Ascending aorta (tissue), 2 donors: Measurements from ENCODE around the gene ATRX. TPM values are rescaled to one million over a fixed set of nuclear protein-coding genes. Genes with fewer than 3 reads are reported as not detected.
"Not testable (repeated sequence)": the region's sequence is repeated elsewhere in the genome, so short reads cannot be mapped to it uniquely, and the experiment has no call there.

Source experiments
- DNase-seq, 2 donors: peaks; one replicate each; pipeline ENCODE4 v3.0.0-alpha.2; 2019; ENCODE audit warnings: low spot score in 2 of 2
- H3K27ac ChIP-seq, 2 donors: fragments of 200-600 bp; sonication (generic); one replicate each; pipeline ENCODE4 v1.5.1; 2016 to 2017; ENCODE audit warnings: mild to moderate bottlenecking in 1 of 2
- H3K27me3 ChIP-seq: fragments of 200-600 bp; sonication (generic); one replicate; pipeline ENCODE4 v1.5.1; 2017
- H3K36me3 ChIP-seq, 2 donors: fragments of 200-600 bp; sonication (generic); one replicate each; pipeline ENCODE4 v1.5.1; 2016
- H3K4me1 ChIP-seq, 2 donors: fragments of 200-600 bp; sonication (generic); one replicate each; pipeline ENCODE4 v1.5.1; 2016 to 2017; ENCODE audit warnings: mild to moderate bottlenecking in 1 of 2
- H3K4me3 ChIP-seq, 2 donors: fragments of 200-600 bp; sonication (generic); one replicate each; pipeline ENCODE4 v1.5.1; 2016 to 2017; ENCODE audit warnings: mild to moderate bottlenecking in 1 of 2
- H3K9me3 ChIP-seq, 2 donors: fragments of 200-600 bp; sonication (generic); one replicate each; pipeline ENCODE4 v1.5.1; 2016
- intact Hi-C: fragments of 100-400 bp; cut with DNase I; formaldehyde crosslinking; loops from one replicate; pipeline ENCODE4 v1.15.1; 2023
- total RNA-seq: library from RNA; depleted of rRNA; stranded (reverse); fragments of >200 nt; gene quantifications from one replicate; pipeline ENCODE4 v1.1.0, GENCODE V29; 2016
- TF ChIP-seq, protein P1 (sequence below), 3 experiments: fragments of 200-600 bp in 2 of 3; fragments of 450-650 bp in 1 of 3; sonication (generic) in 2 of 3; IDR thresholded peaks; one replicate each; pipeline ENCODE4 v1.5.1; 2016 to 2019; ENCODE audit warnings: antibody characterized with exemption in 3 of 3, mild to moderate bottlenecking in 1 of 3, moderate library complexity in 1 of 3

ATRX gene
- total RNA-seq, 1 donor from 2014 or later: 117 TPM

DNA sequence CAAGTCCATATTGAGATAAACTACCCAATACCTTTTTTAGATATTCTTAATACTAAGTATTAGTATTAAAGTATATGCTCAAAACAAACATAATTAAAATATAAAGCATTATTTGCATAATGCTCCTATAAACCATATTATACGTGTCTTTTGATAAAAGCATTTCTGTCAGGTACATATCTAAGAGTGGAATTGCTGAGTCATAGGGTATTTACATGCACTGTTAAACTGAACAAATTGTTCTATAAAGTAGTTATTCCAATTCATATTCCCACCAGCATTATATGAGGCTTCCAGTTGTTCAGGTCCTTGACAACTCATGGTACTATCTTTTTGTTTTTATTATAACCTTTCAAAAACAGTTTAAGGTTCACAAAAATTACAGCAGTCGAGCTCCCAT is 224.6 kb downstream of the ATRX start:
- no peak for DNase-seq
- H3K27ac ChIP-seq: no peak overlapping the region
- intact Hi-C loops: no loop called here

DNA sequence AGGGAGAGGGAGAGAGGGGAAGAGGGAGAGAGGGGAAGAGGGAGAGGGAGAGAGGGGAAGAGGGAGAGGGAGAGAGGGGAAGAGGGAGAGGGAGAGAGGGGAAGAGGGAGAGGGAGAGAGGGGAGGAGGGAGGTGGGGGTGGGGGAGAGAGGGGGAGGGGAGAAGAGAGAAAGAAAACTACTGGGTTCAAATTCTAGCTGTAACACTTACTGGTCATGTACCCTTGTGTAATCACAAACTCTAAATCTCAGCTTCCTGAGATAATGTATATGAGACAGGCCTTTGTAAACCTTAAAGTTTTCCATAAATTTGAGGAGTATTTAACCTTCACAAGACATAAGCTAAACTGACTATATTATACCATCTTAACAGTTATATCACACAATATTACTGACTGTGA is 229.7 kb downstream of the ATRX start:
- H3K27ac ChIP-seq: no peak overlapping the region
- TF ChIP-seq, protein P1, sequence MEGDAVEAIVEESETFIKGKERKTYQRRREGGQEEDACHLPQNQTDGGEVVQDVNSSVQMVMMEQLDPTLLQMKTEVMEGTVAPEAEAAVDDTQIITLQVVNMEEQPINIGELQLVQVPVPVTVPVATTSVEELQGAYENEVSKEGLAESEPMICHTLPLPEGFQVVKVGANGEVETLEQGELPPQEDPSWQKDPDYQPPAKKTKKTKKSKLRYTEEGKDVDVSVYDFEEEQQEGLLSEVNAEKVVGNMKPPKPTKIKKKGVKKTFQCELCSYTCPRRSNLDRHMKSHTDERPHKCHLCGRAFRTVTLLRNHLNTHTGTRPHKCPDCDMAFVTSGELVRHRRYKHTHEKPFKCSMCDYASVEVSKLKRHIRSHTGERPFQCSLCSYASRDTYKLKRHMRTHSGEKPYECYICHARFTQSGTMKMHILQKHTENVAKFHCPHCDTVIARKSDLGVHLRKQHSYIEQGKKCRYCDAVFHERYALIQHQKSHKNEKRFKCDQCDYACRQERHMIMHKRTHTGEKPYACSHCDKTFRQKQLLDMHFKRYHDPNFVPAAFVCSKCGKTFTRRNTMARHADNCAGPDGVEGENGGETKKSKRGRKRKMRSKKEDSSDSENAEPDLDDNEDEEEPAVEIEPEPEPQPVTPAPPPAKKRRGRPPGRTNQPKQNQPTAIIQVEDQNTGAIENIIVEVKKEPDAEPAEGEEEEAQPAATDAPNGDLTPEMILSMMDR (IDR thresholded peaks at IDR 0.05): no peak
- intact Hi-C loops: no loop called here

More for the DNA sequence above, 224.6 kb downstream of the ATRX start:
- H3K4me1 ChIP-seq: no peaks in the 10 kb centered on the region
- peaks cover 0 to 2% of the 10 kb centered on the region in 2 donors for H3K9me3 ChIP-seq
- H3K36me3 ChIP-seq: peaks cover 0 to 2% of the 10 kb centered on the region in 2 donors
- no peaks in the 10 kb centered on the region for H3K27me3 ChIP-seq
- no peak overlapping the region for H3K4me3 ChIP-seq
- TF ChIP-seq, protein P1 (IDR thresholded peaks at IDR 0.05): no peak

DNA sequence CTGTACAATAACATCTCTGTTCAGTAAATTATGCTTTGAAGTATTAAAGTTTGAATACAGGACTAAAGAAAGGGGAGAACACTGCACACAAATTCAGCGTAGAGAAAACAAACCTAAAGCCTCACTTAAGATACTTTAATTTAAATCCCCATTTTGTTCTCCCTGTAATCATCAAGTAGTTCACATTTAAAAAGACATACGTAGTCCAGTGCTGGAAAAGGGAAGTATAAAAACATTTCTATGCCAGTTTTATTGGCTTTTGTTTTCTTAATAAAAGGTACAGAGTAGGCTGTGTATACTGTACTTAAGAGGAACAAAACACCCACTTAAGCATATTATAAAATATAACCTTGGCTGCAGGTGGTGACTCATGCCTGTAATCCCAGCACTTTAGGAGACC is 237.3 kb downstream of the ATRX start:
- H3K9me3 ChIP-seq: peaks cover 0 to 4% of the 10 kb centered on the region in 2 donors
- DNase-seq: no peak
- no peaks in the 10 kb centered on the region for H3K36me3 ChIP-seq
- H3K27me3 ChIP-seq: no peaks in the 10 kb centered on the region
- intact Hi-C loops: no loop called here
- TF ChIP-seq, protein P1 (IDR thresholded peaks at IDR 0.05): no peak
- no peak overlapping the region for H3K4me3 ChIP-seq
- no peaks in the 10 kb centered on the region for H3K4me1 ChIP-seq
- no peak overlapping the region for H3K27ac ChIP-seq

More for the DNA sequence above, 229.7 kb downstream of the ATRX start:
- Histone ChIP-seq H3K36me3 (no peaks in the 10 kb centered on the region), H3K27me3 (no peaks in the 10 kb centered on the region), H3K9me3 (peaks cover 0 to 2% of the 10 kb centered on the region in 2 donors), H3K4me3 (no peak overlapping the region), H3K4me1 (no peaks in the 10 kb centered on the region)
- DNase-seq: no peak

DNA sequence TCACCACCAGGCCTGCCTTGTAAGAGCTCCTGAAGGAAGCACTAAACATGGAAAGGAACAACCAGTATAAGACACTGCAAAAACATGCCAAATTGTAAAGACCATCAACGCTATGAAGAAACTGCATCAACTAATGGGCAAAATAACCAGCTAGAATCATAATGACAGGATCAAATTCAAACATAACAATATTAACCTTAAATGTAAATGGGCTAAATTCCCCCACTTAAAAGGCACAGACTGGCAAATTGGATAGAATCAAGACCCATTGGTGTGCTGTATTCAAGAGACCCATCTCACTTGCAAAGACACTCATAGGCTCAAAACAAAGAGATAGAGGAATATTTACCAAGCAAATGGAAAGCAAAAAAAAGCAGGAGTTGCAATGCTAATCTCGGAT is 246.2 kb downstream of the ATRX start:
- H3K4me3 ChIP-seq, H3K4me1 ChIP-seq, H3K36me3 ChIP-seq, H3K27me3 ChIP-seq, H3K27ac ChIP-seq, DNase-seq, intact Hi-C loops: not testable (repeated sequence)
- H3K9me3 ChIP-seq: peaks cover 8 to 19% of the 10 kb centered on the region in 2 donors

DNA sequence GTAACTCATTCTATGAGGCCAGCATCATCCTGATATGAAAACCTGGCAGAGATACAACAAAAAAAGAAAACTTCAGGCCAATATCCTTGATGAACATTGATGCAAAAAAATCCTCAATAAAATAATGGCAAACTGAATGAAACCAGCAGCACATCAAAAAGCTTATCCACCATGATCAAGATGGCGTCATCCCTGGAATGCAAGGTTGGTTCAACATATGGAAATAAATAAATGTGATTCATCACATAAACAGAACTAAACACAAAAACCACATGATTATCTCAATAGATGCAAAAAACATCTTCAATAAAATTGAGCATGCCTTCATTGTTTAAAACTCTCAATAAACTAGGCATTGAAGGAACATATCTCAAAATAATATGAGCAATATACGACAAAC is 254.8 kb downstream of the ATRX start:
- intact Hi-C loops, H3K27ac ChIP-seq, H3K36me3 ChIP-seq: not testable (repeated sequence)

DNA sequence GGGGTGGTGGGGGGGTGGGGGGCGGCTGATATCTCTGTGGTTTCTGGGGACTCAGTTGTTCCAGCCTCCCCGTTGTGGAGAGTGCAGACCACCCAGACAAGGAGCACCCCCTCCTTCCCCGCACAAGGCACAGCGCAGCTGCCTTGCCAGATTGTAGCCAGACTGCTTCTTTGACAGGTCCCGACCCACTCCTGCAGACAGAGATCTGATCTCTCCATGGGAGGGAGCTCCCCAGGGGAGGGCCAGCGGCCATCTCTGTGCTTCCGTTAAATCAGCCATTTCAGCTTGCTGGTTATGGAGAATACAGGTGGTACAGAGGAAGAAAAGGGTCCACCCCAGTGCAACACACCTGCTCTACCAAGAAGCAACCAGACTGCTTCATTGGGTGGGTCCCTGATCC is 258.0 kb downstream of the ATRX start:
- H3K4me1 ChIP-seq: no peaks in the 10 kb centered on the region
- no peaks in the 10 kb centered on the region for H3K27me3 ChIP-seq
- peaks cover 7 to 8% of the 10 kb centered on the region in 2 donors for H3K9me3 ChIP-seq
- no peaks in the 10 kb centered on the region for H3K36me3 ChIP-seq
- DNase-seq: no peak
- no peak overlapping the region for H3K4me3 ChIP-seq
- no peak overlapping the region for H3K27ac ChIP-seq
- intact Hi-C loops: no loop called here
- TF ChIP-seq, protein P1 (IDR thresholded peaks at IDR 0.05): no peak

More for the DNA sequence above, 254.8 kb downstream of the ATRX start:
- not testable (repeated sequence) for H3K9me3 ChIP-seq, H3K4me3 ChIP-seq, H3K4me1 ChIP-seq, DNase-seq, H3K27me3 ChIP-seq
